NOMO-1 (cell line): ENCODE data around the gene LRCOL1.

Experiments
- DNase-seq, 2 experiments: peaks; one replicate each; lab custom pipeline; 2025; ENCODE audit not compliant: unreplicated experiment in 2 of 2; lab: John Stamatoyannopoulos, UW

The LRCOL1 gene

GRCh38 chr12:132585177-132585576 lies 25.2 kb downstream of the LRCOL1 start:
- DNase-seq, result no peak

GRCh38 chr12:132584429-132584828 lies 26.0 kb downstream of the LRCOL1 start:
- no peak for DNase-seq

- no peak for DNase-seq
Measured at GRCh38 chr12:132583736-132584135, 26.6 kb downstream of the LRCOL1 start.

- no peak for DNase-seq
Measured at GRCh38 chr12:132583411-132583710, 27.0 kb downstream of the LRCOL1 start.

GRCh38 chr12:132582582-132583410 lies 27.6 kb downstream of the LRCOL1 start:
- no peak for DNase-seq

GRCh38 chr12:132582058-132582420 lies 28.3 kb downstream of the LRCOL1 start:
- DNase-seq, result no peak

- DNase-seq, result no peak
Measured at GRCh38 chr12:132581348-132582057, 28.9 kb downstream of the LRCOL1 start.

- no peak for DNase-seq
Measured at GRCh38 chr12:132580701-132581292, 29.6 kb downstream of the LRCOL1 start.

GRCh38 chr12:132579744-132580143 lies 30.6 kb downstream of the LRCOL1 start:
- no peak for DNase-seq

GRCh38 chr12:132578826-132579225 lies 31.6 kb downstream of the LRCOL1 start:
- no peak for DNase-seq

GRCh38 chr12:132578118-132578517 lies 32.3 kb downstream of the LRCOL1 start:
- DNase-seq, result no peak

- DNase-seq, result no peak
Measured at GRCh38 chr12:132577191-132577920, 33.0 kb downstream of the LRCOL1 start.

- no peak for DNase-seq
Measured at GRCh38 chr12:132576701-132577100, 33.7 kb downstream of the LRCOL1 start.

GRCh38 chr12:132575661-132576060 lies 34.7 kb downstream of the LRCOL1 start:
- DNase-seq, result no peak

- no peak for DNase-seq
Measured at GRCh38 chr12:132574271-132574996, 35.9 kb downstream of the LRCOL1 start.

GRCh38 chr12:132572801-132573760 lies 37.3 kb downstream of the LRCOL1 start:
- no peak for DNase-seq

- DNase-seq, result no peak
Measured at GRCh38 chr12:132572106-132572505, 38.3 kb downstream of the LRCOL1 start.

GRCh38 chr12:132571598-132571997 lies 38.8 kb downstream of the LRCOL1 start:
- DNase-seq, result no peak

GRCh38 chr12:132571051-132571450 lies 39.3 kb downstream of the LRCOL1 start:
- DNase-seq, result no peak

GRCh38 chr12:132570635-132571034 lies 39.7 kb downstream of the LRCOL1 start:
- DNase-seq, result no peak
